Mesenteric fat pad (tissue), 1 donor: ENCODE data around the gene ESRRA. TPM values are rescaled to one million over a fixed set of nuclear protein-coding genes. Genes with fewer than 3 reads are reported as not detected.

Source experiments
- DNase-seq: peaks from one replicate; pipeline ENCODE4 v3.0.0-alpha.2; 2020; ENCODE audit warnings: low spot score
- total RNA-seq: library from RNA; stranded (reverse); fragmentation: NEBNext Ultra II Directional; extraction: Animal tissue kit (Norgen Biotek cat#: 25700); gene quantifications from one replicate; pipeline ENCODE4 v1.2.1, GENCODE V29; 2021
- donor health status: DM: yes; HTN: yes; CAD: no.

The ESRRA gene
- total RNA-seq, 1 donor from 2014 or later: 56.9 TPM

DNA sequence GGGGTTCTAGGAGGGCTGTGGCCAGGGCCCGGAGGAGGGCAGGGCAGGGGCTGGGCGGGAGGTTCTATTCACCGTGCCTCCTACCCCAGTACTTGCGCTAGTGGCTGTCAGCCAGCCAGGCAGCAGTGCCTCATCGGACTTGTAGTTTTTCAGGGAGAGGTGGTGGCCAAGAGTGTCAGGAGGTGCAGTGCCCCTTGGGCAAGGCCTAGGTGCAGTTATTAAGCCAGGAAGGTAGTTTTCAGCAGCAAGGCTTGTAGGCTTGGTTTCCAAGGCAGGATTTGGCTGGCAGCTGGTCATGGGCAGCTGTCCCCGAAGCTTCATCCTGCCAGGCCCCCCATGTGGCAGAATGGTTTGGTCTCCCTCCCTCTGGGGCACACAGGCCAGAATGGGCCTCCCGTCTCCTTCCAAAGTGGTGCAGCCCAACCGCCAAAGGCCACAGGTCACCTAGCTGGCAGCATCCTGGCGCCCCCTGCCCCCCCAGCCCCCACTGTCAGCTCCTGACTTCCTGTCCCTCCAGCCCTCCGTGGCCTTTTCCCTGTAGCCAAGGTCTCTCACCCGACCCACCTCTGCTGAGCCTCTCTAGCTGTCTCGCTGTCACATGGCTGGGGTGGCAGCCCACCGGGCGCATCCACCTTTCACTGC lies 43.2 kb downstream of the ESRRA start:
- no peak for DNase-seq

DNA sequence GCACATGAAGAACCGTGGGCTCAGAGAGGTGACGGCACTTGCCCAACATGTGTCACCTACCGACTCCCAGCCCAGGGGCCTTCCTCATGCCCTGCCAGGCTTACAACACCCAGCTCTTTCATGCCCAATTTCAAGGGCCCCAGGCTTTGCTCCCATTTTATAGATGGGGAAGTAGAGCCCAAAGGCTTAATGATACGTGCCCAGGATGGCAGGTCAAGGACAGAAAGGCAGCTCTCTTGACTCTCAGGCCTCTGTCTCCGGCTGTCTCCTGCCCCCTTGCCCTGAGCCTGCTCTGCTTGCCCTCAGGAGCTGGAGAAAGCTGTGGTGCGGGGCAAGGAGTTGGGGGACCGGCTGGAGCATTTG lies 43.7 kb downstream of the ESRRA start:
- no peak for DNase-seq

GRCh38 chr11:64349404-64349803 lies 44.1 kb downstream of the ESRRA start:
- no peak for DNase-seq

- no peak for DNase-seq
Observed at GRCh38 chr11:64351136-64351631, 45.9 kb downstream of the ESRRA start.

DNA sequence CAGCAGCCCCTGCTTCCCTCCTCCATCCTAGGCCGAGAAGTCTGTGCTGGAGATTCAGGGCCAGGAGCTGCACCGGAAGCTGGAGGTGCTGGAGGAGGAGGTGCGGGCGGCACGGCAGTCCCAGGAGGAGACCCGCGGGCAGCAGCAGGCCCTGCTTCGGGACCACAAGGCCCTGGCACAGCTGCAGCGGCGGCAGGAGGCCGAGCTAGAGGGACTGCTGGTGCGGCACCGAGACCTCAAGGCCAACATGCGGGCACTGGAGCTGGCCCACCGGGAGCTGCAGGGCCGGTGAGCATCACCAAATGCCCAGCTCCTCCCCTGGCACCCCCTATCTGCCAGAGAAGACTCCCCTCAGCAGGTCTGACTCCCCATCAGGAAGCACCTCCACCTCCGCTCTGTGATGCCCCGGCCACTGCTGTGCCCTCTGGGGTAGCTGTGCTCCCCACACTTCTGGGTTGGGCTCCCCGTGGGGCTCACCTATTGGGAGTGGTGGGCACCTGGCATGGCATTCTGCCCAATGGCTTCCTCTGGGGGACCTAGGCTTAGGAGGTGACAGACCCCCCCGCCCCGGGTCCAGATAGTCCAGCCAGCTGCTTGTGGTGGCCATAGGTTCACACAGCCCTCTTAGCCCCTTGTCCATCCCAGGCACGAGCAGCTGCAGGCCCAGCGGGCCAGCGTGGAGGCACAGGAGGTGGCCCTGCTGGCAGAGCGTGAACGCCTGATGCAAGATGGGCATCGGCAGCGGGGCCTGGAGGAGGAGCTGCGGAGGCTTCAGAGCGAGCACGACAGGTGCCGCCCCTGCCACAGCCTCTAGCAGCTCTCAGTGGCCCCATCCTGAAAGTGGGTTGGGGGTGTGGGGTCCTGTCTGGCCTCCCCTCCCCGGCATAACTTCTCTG lies 47.0 kb downstream of the ESRRA start:
- DNase-seq: no peak

DNA sequence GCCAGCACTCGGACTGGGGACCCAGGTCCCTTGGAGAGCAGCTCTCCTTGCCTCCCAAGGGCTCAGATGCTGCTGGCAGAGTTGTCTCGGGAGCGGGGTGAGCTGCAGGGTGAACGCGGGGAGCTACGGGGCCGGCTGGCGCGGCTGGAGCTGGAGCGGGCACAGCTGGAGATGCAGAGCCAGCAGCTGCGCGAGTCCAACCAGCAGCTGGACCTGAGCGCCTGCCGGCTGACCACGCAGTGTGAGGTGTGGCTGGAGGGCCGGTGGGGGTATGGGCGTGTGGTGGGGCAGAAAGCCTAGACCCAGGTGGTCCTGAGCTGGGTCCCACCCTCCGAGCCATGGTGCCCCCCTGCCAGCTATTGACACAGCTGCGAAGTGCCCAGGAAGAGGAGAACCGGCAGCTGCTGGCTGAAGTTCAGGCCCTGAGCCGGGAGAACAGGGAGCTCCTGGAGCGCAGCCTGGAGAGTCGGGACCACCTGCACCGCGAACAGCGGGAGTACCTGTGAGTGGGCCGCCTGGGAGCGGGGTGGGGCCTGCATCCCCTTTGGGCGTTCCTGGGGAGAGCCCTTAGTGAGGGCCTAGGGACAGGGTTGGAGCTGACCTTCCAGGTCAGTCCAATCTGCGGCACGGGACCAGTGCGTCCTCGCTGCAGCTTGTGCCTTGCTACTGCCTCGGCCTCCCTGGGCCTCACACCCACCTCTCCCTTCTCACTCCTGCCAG lies 47.8 kb downstream of the ESRRA start:
- DNase-seq: no peak

DNA sequence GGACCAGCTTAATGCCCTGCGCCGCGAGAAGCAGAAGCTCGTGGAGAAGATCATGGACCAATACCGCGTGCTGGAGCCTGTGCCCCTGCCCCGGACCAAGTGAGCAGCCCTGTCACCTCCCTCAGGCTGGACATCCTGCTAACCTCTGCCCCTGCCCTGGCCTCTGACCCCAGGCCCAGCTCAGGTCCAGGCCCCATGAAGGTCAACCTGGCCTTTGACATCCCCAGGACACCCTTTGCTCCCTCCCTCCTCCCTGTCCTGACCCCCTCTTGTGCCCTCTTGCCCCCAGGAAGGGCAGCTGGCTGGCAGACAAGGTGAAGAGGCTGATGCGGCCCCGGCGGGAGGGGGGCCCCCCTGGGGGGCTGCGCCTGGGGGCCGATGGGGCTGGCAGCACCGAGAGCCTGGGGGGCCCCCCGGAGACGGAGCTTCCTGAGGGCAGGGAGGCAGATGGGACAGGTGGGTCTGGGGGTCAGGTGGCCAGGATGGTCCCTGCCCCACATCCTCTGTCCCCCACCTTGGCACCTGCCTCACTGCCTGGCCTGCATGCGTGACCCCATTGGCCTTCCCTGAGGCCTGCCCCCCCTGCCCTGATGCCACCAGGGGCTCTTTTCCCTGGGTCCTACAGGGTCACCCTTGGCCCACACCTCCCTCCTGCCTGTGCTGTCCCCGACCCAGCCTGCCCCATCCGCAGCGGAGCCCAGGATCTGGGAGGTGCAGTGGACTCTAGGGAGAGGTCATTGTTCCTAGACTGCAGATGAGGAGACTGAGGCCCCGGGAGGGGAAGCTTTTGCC lies 48.6 kb downstream of the ESRRA start:
- no peak for DNase-seq

- DNase-seq: no peak
Observed at GRCh38 chr11:64355078-64355940, 50.0 kb downstream of the ESRRA start.

GRCh38 chr11:64356498-64357411 lies 51.4 kb downstream of the ESRRA start:
- no peak for DNase-seq

- no peak for DNase-seq
Observed at GRCh38 chr11:64357446-64357845, 52.1 kb downstream of the ESRRA start.

GRCh38 chr11:64357904-64358535 lies 52.7 kb downstream of the ESRRA start:
- no peak for DNase-seq

DNA sequence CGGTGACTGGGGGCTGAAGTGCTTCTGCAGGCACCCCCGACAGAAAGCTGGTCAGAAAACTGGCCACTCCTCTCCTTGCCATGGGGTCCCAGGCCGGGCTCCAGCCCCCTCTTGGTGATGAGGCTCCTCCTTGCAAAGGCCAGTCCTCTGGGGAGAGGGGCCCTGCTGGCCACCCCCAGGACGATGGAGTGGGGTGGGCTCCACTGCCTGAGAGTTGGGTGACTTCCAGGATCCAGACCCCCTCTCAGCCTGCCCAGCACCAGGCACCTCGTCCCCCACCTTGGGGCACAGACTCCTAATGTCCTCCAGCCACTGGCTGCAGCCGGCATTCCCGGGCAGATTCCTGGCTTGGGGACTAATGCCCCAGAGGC lies 53.2 kb downstream of the ESRRA start:
- no peak for DNase-seq

DNA sequence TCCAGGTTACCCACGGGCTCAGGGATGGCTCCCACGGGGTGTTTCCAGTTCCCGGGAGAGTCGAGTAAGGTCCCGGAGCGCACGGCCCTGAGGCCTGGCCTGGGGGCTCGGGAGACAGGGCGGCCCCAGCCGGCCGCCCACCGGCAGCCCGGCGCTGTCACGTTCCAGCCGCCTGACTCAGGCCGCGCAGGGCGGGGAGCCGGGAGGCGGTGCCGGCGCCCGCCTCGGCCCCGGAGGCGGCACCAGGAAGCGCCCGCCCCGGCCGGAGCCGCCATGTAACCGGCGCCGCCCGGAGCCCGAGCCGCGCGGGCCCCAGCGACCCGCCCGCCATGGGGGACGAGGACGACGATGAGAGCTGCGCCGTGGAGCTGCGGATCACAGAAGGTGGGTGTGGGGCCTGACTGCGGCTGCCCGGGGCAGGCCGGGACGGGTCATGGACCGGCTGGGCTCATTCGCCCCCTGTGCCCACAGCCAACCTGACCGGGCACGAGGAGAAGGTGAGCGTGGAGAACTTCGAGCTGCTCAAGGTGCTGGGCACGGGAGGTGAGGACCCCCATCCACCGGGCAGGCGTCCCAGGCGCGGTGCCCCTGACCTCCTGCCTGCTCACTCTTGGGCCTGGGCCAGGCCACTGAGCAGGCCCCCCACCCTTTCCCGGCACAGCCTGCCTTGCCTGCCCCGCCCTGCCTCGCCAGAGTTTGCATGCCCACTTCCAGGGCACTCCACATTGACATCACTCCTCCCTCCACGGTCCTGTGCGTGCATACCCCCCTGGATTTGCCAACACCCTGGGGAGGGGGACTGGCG lies 53.8 kb downstream of the ESRRA start, which contains the start of gene RPS6KA4:
TSS of gene RPS6KA4 (plus strand) at position 256 of the 805 bp plus-strand sequence. CDS start at position 330, 74 bp downstream.
- no peak for DNase-seq

DNA sequence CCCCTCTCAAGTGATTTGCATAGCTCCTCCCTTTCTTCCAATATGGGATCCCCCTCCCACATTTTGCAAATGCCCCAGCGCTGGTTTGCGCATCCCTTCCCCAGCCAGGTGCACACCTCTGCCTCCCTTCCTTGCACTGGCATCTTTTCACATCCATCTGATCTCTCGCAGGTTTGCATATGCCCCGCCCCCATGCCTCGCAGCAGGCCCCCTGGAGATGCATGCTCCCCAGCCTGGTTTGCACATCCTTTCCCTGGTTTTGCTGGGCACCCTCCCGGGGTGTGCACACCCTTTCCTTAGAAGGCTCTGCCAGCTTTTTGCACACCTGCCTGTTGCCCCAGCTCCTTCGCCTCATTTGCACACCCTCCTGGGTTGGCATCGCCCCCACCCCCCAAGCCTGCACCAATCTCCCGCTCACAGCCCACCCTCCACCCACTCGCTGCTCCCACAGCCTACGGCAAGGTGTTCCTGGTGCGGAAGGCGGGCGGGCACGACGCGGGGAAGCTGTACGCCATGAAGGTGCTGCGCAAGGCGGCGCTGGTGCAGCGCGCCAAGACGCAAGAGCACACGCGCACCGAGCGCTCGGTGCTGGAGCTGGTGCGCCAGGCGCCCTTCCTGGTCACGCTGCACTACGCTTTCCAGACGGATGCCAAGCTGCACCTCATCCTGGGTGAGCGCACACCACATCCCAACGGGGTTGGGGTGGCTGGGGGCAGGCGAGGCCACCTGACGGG lies 54.6 kb downstream of the ESRRA start:
- no peak for DNase-seq

DNA sequence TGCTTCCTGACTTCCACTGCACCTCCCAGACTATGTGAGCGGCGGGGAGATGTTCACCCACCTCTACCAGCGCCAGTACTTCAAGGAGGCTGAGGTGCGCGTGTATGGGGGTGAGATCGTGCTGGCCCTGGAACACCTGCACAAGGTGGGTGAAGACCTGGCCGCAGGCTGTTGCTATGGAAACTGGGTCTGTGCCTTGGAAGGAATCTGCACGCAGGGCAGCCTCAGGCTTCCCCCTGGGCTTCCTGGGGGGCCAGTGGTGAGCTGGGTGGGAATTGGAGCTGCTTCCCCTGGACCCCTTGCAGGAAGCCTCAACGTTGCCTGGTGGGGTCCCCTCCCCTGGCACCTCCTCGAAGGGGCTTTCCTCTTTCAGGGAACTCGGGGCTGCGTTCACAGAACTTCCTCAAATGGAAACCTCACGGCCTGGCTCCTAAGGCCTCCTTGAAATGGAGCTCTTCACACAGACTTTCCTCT lies 55.2 kb downstream of the ESRRA start:
- no peak for DNase-seq

DNA sequence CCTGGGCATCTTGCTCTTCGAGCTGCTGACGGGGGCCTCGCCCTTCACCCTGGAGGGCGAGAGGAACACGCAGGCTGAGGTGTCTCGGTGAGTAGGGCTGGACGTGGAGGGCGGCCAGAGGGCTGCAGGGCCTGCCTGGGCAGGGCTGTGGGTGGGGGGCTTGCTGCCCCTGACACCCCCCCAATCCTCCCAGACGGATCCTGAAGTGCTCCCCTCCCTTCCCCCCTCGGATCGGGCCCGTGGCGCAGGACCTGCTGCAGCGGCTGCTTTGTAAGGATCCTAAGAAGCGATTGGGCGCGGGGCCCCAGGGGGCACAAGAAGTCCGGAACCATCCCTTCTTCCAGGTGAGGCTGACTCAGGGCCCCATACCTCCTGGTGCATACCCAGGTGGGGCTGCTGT lies 56.3 kb downstream of the ESRRA start:
- DNase-seq: no peak

DNA sequence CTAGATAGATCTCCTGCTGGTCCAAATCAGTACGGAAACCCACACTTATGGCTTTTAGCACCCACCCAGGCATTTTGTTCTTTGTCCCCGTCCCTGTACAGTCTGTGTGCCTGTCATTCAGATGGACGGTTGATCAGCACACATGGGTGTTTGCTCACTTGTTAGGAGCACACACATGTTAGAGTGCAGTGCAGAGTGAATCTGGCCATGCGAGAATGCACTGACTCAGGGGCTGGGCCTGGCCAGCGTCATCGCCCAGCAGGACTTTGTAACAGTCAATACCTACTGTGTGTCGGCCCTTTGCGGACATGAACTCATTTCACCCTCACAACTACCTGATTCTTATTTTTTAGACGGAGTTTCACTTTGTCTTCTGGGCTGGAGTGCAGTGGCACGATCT lies 57.0 kb downstream of the ESRRA start:
- DNase-seq: no peak
